Loucy (cell line): ENCODE measurements around the gene PCBP2.
A peak's percentile ranks its signal among the peaks of the same experiment; 100 is the strongest.
"Not testable (repeated sequence)": the region's sequence is repeated elsewhere in the genome, so short reads cannot be mapped to it uniquely, and the experiment has no call there.

Experiments
- H2AFZ ChIP-seq: fragments of 200-600 bp; sonication (generic); 2 replicates; pipeline ENCODE4 v1.6.0; 2016; ENCODE audit warnings: antibody characterized with exemption, mild to moderate bottlenecking, low read length, moderate library complexity
- H3F3A ChIP-seq: fragments of 200-600 bp; 2 replicates; pipeline ENCODE4 v1.6.0; 2016; ENCODE audit warnings: antibody characterized with exemption, low read depth, mild to moderate bottlenecking
- H3K27me3 ChIP-seq: fragments of 200-600 bp; sonication (generic); 2 replicates; pipeline ENCODE4 v1.6.1; 2014; ENCODE audit warnings: low read length, mild to moderate bottlenecking; ENCODE audit not compliant: insufficient read depth, poor library complexity, severe bottlenecking
- H3K36me3 ChIP-seq: fragments of 200-600 bp; sonication (generic); 2 replicates; pipeline ENCODE4 v1.6.1; 2016; ENCODE audit warnings: low read length; ENCODE audit not compliant: insufficient read depth
- H3K4me1 ChIP-seq: fragments of 200-600 bp; sonication (generic); 2 replicates; pipeline ENCODE4 v1.5.1; 2014; ENCODE audit warnings: low read length, mild to moderate bottlenecking; ENCODE audit not compliant: insufficient read depth, poor library complexity, severe bottlenecking
- H3K4me2 ChIP-seq: fragments of 200-600 bp; sonication (generic); 2 replicates; pipeline ENCODE4 v1.6.0; 2014; ENCODE audit warnings: antibody characterized with exemption, low read length, low read depth, mild to moderate bottlenecking; ENCODE audit not compliant: poor library complexity, severe bottlenecking
- H3K4me3 ChIP-seq: fragments of 200-600 bp; sonication (generic); 2 replicates; pipeline ENCODE4 v1.5.1; 2014; ENCODE audit warnings: low read length, mild to moderate bottlenecking, mixed read lengths; ENCODE audit not compliant: poor library complexity, severe bottlenecking
- H3K79me2 ChIP-seq: fragments of 200-600 bp; sonication (generic); 2 replicates; pipeline ENCODE4 v1.6.1; 2014; ENCODE audit warnings: low read length; ENCODE audit not compliant: insufficient read depth
- H3K9ac ChIP-seq: fragments of 200-600 bp; sonication (generic); 2 replicates; pipeline ENCODE4 v1.6.0; 2014; ENCODE audit warnings: mild to moderate bottlenecking, low read depth, low read length, moderate library complexity; ENCODE audit not compliant: poor library complexity, severe bottlenecking
- H3K9me2 ChIP-seq: fragments of 200-600 bp; sonication (generic); replicated peaks from 2 replicates; pipeline ENCODE4 v1.6.1; 2016; ENCODE audit warnings: low read depth, low read length, mixed read lengths
- H3K9me3 ChIP-seq: fragments of 200-600 bp; sonication (generic); 2 replicates; pipeline ENCODE4 v1.6.1; 2014; ENCODE audit warnings: mild to moderate bottlenecking, antibody characterized with exemption, low read length, low read depth; ENCODE audit not compliant: insufficient read depth
- H4K20me1 ChIP-seq: fragments of 200-600 bp; sonication (generic); 2 replicates; pipeline ENCODE4 v1.6.0; 2014; ENCODE audit warnings: antibody characterized with exemption, low read length, mild to moderate bottlenecking; ENCODE audit not compliant: insufficient read depth, poor library complexity, severe bottlenecking
- EZH2phosphoT487 ChIP-seq: fragments of 200-600 bp; IDR thresholded peaks from 2 replicates; pipeline ENCODE4 v1.6.1; 2018; ENCODE audit warnings: antibody characterized with exemption, mild to moderate bottlenecking, moderate library complexity, borderline replicate concordance
- TF ChIP-seq, protein P1 (sequence below): fragments of 200-600 bp; sonication (generic); conservative IDR thresholded peaks from 2 replicates; pipeline ENCODE4 v1.5.1; 2014; ENCODE audit warnings: mild to moderate bottlenecking, antibody characterized with exemption, low read length

Gene PCBP2

DNA sequence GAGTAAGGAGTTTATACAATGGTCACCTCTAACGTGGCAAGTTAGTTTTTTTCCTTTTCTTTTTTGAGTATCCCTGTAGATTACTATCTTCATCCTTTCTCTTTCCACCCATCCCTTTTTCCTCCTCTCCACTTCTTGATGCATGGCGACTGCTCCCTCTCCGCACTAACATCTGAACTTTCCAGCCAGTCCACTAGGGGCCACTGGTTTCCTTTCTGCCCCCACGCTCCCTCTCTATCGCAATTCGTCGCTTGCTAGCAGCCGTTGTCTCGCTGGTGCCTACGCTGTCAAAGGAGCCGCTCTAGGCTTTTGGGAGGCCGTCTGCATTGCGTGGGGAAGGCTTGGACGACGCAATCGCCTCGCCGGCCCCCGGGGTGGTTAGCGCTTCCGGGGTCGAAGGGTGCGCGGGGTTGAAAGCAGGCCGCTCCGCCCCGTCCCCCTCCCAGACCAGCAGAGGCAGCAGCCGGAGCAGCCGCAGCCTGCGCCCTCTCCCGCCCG lies at the start of gene PCBP2:
Gene PCBP2, plus strand, starts transcription at position 442 of the 498 bp plus-strand sequence. CDS start 2,699 bp downstream, outside the sequence.
- H3K79me2 ChIP-seq: peaks cover 46% of the 10 kb centered on the region
- H4K20me1 ChIP-seq: peaks cover 41% of the 10 kb centered on the region
- 0 out of 2 replicates have a peak, but pooled peaks cover 4% of the 10 kb centered on the region for H3F3A ChIP-seq
- peak within 1 kb of the TSS; percentile 97 for H3K4me3 ChIP-seq
- H3K36me3 ChIP-seq: peaks cover 29% of the 10 kb centered on the region
- no peak for TF ChIP-seq EZH2phosphoT487
- TF ChIP-seq, protein P1, sequence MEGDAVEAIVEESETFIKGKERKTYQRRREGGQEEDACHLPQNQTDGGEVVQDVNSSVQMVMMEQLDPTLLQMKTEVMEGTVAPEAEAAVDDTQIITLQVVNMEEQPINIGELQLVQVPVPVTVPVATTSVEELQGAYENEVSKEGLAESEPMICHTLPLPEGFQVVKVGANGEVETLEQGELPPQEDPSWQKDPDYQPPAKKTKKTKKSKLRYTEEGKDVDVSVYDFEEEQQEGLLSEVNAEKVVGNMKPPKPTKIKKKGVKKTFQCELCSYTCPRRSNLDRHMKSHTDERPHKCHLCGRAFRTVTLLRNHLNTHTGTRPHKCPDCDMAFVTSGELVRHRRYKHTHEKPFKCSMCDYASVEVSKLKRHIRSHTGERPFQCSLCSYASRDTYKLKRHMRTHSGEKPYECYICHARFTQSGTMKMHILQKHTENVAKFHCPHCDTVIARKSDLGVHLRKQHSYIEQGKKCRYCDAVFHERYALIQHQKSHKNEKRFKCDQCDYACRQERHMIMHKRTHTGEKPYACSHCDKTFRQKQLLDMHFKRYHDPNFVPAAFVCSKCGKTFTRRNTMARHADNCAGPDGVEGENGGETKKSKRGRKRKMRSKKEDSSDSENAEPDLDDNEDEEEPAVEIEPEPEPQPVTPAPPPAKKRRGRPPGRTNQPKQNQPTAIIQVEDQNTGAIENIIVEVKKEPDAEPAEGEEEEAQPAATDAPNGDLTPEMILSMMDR: peak; percentile 88
- H2AFZ ChIP-seq: peak within 1 kb of the TSS; percentile 86
- no peaks in the 10 kb centered on the region for H3K9me2 ChIP-seq
- no peaks in the 10 kb centered on the region for H3K9me3 ChIP-seq
- peak within 1 kb of the TSS; percentile 88 for H3K4me2 ChIP-seq
- peak within 1 kb of the TSS; percentile 98 for H3K9ac ChIP-seq
- H3K4me1 ChIP-seq: peaks cover 42% of the 10 kb centered on the region
- H3K27me3 ChIP-seq: no peaks in the 10 kb centered on the region

DNA sequence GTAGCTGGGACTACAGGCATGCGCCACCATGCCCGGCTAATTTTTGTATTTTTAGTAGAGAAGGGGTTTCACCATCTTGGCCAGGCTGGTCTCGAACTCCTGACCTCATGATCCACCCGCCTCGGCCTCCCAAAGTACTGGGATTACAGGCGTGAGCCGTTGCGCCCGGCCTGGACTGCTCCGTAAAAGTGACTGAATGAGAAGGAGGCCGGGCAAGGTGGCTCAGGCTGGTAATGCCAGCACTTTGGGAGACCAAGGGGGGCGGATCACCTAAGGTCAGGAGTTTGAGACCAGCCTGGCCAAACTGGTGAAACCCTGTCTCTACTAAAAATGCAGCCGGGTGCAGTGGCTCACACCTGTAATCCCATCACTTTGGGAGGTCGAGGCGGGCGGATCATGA lies 49.6 kb upstream of the PCBP2 start:
- H3K4me2 ChIP-seq, H3K9me2 ChIP-seq, H3K9me3 ChIP-seq, H3K27me3 ChIP-seq, H3K9ac ChIP-seq, H3F3A ChIP-seq, H3K4me3 ChIP-seq, H3K4me1 ChIP-seq, H4K20me1 ChIP-seq, H2AFZ ChIP-seq: not testable (repeated sequence)
- peaks cover 21% of the 10 kb centered on the region; the same call in 1 of the 2 replicates for H3K36me3 ChIP-seq
- peaks cover 54% of the 10 kb centered on the region for H3K79me2 ChIP-seq

DNA sequence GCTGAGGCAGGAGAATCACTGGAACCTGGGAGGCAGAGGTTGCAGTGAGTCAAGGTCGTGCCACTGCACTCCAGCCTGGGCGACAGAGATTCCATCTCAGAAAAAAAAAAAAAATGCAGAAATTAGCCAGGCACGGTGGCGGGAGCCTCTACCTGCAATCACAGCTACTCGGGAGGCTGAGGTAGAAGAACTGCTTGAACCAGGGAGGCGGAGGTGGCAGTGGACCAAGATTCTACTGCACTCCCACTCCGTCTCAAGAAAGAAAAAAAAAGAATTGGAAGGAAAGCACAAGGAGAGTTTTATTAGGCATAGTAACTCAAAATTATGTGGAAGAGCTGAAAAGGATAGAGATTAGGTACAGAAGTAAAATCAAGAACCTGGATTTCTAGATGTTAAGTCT lies 49.0 kb upstream of the PCBP2 start:
- H3K9me2 ChIP-seq: no peaks in the 10 kb centered on the region
- no peaks in the 10 kb centered on the region for H3K4me1 ChIP-seq
- no peak overlapping the region for H2AFZ ChIP-seq
- H4K20me1 ChIP-seq: peaks cover 6% of the 10 kb centered on the region
- H3K27me3 ChIP-seq: no peaks in the 10 kb centered on the region
- H3K9me3 ChIP-seq: no peaks in the 10 kb centered on the region
- H3K9ac ChIP-seq: no peak overlapping the region
- no peaks in the 10 kb centered on the region for H3F3A ChIP-seq
- H3K4me2 ChIP-seq: no peak overlapping the region
- TF ChIP-seq, protein P1: no peak
- no peak for TF ChIP-seq EZH2phosphoT487
- no peak overlapping the region for H3K4me3 ChIP-seq
- H3K79me2 ChIP-seq: peaks cover 49% of the 10 kb centered on the region
- peaks cover 21% of the 10 kb centered on the region; the same call in 1 of the 2 replicates for H3K36me3 ChIP-seq

DNA sequence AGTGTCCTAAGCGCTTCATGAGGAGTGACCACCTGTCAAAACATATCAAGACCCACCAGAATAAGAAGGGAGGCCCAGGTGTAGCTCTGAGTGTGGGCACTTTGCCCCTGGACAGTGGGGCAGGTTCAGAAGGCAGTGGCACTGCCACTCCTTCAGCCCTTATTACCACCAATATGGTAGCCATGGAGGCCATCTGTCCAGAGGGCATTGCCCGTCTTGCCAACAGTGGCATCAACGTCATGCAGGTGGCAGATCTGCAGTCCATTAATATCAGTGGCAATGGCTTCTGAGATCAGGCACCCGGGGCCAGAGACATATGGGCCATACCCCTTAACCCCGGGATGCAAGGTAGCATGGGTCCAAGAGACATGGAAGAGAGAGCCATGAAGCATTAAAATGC lies 41.0 kb upstream of the PCBP2 start:
- Histone ChIP-seq H3K9me3 (no peaks in the 10 kb centered on the region), H3K4me2 (no peak overlapping the region), H3K9me2 (no peaks in the 10 kb centered on the region), H3K4me3 (no peak overlapping the region), H3K4me1 (no peaks in the 10 kb centered on the region), H3K79me2 (no peaks in the 10 kb centered on the region), H3K9ac (no peak overlapping the region), H3K36me3 (peaks cover 57% of the 10 kb centered on the region), H3F3A (no peaks in the 10 kb centered on the region), H2AFZ (no peak overlapping the region), H3K27me3 (no peaks in the 10 kb centered on the region), H4K20me1 (no peaks in the 10 kb centered on the region)
- TF ChIP-seq, protein P1: no peak
- no peak for TF ChIP-seq EZH2phosphoT487
